ENCODE results near the gene ZSCAN21.

DNA sequence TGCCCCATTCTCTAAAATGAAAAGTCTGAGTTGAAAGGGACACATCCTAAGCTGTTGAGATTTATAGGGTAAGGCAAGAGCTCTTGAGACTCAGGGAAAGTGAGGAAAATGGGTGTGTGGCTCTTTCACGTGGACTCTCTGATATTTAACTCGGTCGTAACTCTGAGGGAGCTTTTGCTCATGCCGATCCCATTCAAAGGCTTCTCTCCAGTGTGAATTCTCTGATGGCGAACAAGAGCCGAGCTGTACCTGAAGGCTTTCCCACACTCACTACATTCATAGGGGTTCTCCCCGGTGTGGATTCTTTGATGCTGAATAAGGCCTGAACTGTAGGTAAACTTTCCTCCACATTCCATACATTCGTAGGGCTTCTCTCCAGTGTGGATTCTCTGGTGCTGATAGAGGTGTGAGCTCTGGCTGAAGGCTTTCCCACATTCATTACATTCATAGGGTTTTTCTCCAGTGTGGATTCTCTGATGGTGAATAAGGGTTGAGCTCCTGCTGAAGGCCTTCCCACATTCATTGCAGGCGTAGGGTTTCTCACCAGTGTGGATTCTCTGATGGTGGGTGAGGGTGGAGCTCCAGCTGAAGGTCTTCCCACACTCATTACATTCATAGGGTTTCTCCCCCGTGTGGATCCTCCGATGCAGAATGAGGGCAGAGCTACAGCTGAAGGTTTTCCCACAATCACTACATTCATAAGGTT lies 21.6 kb downstream of the ZSCAN21 start:
- TF ChIP-seq ARNT (IDR thresholded peaks at IDR 0.05) (no peak), BHLHE40 (IDR thresholded peaks at IDR 0.05; ENCODE audit: borderline replicate concordance) (no peak), ELF4 (IDR thresholded peaks at IDR 0.05) (no peak), L3MBTL2 (conservative IDR thresholded peaks at IDR 0.05) (no peak), FOXK2 (IDR thresholded peaks at IDR 0.05) (no peak), SP1 (IDR thresholded peaks at IDR 0.05) (no peak), FOXM1 (IDR thresholded peaks at IDR 0.05; ENCODE audit: borderline replicate concordance) (no peak)
- TF ChIP-seq, protein P1, sequence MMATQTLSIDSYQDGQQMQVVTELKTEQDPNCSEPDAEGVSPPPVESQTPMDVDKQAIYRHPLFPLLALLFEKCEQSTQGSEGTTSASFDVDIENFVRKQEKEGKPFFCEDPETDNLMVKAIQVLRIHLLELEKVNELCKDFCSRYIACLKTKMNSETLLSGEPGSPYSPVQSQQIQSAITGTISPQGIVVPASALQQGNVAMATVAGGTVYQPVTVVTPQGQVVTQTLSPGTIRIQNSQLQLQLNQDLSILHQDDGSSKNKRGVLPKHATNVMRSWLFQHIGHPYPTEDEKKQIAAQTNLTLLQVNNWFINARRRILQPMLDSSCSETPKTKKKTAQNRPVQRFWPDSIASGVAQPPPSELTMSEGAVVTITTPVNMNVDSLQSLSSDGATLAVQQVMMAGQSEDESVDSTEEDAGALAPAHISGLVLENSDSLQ (IDR thresholded peaks at IDR 0.05): no peak

Measured in HEK293T (cell line).